ENCODE data around the gene PTPN20. TPM values are rescaled to one million over a fixed set of nuclear protein-coding genes. Genes with fewer than 3 reads are reported as not detected.

Gene PTPN20
- total RNA-seq, 2 experiments from 2014 or later = not detected

GRCh38 chr10:47042199-47042473 lies 130.9 kb downstream of the PTPN20 start:
- no peak for TF ChIP-seq EZH2phosphoT487 (IDR thresholded peaks at IDR 0.05; ENCODE audit: borderline replicate concordance, low read depth, low read length)
- Histone ChIP-seq H3K4me2 (ENCODE audit: low read length) (no peak overlapping the region), H4K20me1 (ENCODE audit: insufficient read depth, low read length) (no peaks in the 10 kb centered on the region), H3K4me1 (ENCODE audit: insufficient read depth, low read length, poor library complexity, severe bottlenecking) (no peaks in the 10 kb centered on the region), H3K79me2 (ENCODE audit: insufficient read depth, low read depth, low read length) (no peaks in the 10 kb centered on the region), H3K4me3 (ENCODE audit: low read depth, low read length, poor library complexity, severe bottlenecking) (no peak overlapping the region), H3K36me3 (ENCODE audit: insufficient read depth, low read length) (no peaks in the 10 kb centered on the region), H2AFZ (ENCODE audit: low read length) (no peak overlapping the region), H3K9me2 (ENCODE audit: insufficient read depth, low read length) (no peaks in the 10 kb centered on the region), H3K27ac (ENCODE audit: low read depth, low read length, poor library complexity, severe bottlenecking) (no peak overlapping the region), H3K9me3 (ENCODE audit: low read length) (no peaks in the 10 kb centered on the region)
- intact Hi-C loops (cut with micrococcal nuclease; ENCODE audit: unreplicated experiment) = no loop called here
- DNase-seq (ENCODE audit: low spot score) = no peak
- BruUV-seq (replicated peaks) = no TSS peak
- ChIA-PET POLR2A (no interaction called here), CTCF (ENCODE audit: unreplicated experiment) (no interaction called here)

- Histone ChIP-seq H4K20me1 (ENCODE audit: insufficient read depth, low read length) (no peaks in the 10 kb centered on the region), H3K4me2 (ENCODE audit: low read length) (no peak overlapping the region), H3K9me2 (ENCODE audit: insufficient read depth, low read length) (no peaks in the 10 kb centered on the region), H2AFZ (ENCODE audit: low read length) (no peak overlapping the region), H3K9me3 (ENCODE audit: low read length) (no peaks in the 10 kb centered on the region), H3K79me2 (ENCODE audit: insufficient read depth, low read depth, low read length) (no peaks in the 10 kb centered on the region), H3K4me3 (ENCODE audit: low read depth, low read length, poor library complexity, severe bottlenecking) (no peak overlapping the region), H3K36me3 (ENCODE audit: insufficient read depth, low read length) (no peaks in the 10 kb centered on the region), H3K27ac (ENCODE audit: low read depth, low read length, poor library complexity, severe bottlenecking) (no peak overlapping the region), H3K4me1 (ENCODE audit: insufficient read depth, low read length, poor library complexity, severe bottlenecking) (no peaks in the 10 kb centered on the region)
- POLR2A ChIA-PET = no interaction called here
- no TSS peak for BruUV-seq (replicated peaks)
- CTCF ChIA-PET (ENCODE audit: unreplicated experiment) = no interaction called here
- no peak for TF ChIP-seq CTCF (conservative IDR thresholded peaks at IDR 0.05; ENCODE audit: low read length)
- no peak for TF ChIP-seq EZH2phosphoT487 (IDR thresholded peaks at IDR 0.05; ENCODE audit: borderline replicate concordance, low read depth, low read length)
- DNase-seq (ENCODE audit: low spot score) = no peak
- intact Hi-C loops (cut with micrococcal nuclease; ENCODE audit: unreplicated experiment) = no loop called here
Observed at GRCh38 chr10:47042780-47043750, 131.8 kb downstream of the PTPN20 start.

- Histone ChIP-seq H4K20me1 (ENCODE audit: insufficient read depth, low read length) (no peaks in the 10 kb centered on the region), H3K4me2 (ENCODE audit: low read length) (no peak overlapping the region), H3K36me3 (ENCODE audit: insufficient read depth, low read length) (no peaks in the 10 kb centered on the region), H3K4me3 (ENCODE audit: low read depth, low read length, poor library complexity, severe bottlenecking) (no peak overlapping the region), H3K9me3 (ENCODE audit: low read length) (no peaks in the 10 kb centered on the region), H3K9me2 (ENCODE audit: insufficient read depth, low read length) (no peaks in the 10 kb centered on the region), H3K27ac (ENCODE audit: low read depth, low read length, poor library complexity, severe bottlenecking) (no peak overlapping the region), H2AFZ (ENCODE audit: low read length) (no peak overlapping the region), H3K4me1 (ENCODE audit: insufficient read depth, low read length, poor library complexity, severe bottlenecking) (no peaks in the 10 kb centered on the region), H3K79me2 (ENCODE audit: insufficient read depth, low read depth, low read length) (no peaks in the 10 kb centered on the region)
- ChIA-PET CTCF (ENCODE audit: unreplicated experiment) (no interaction called here), POLR2A (no interaction called here)
- intact Hi-C loops (cut with micrococcal nuclease; ENCODE audit: unreplicated experiment) = no loop called here
- DNase-seq (ENCODE audit: low spot score) = no peak
- TF ChIP-seq EZH2phosphoT487 (IDR thresholded peaks at IDR 0.05; ENCODE audit: borderline replicate concordance, low read depth, low read length) = no peak
- TF ChIP-seq CTCF (conservative IDR thresholded peaks at IDR 0.05; ENCODE audit: low read length) = no peak
- BruUV-seq (replicated peaks) = no TSS peak
Observed at GRCh38 chr10:47043928-47044538, 132.8 kb downstream of the PTPN20 start.

Measured in OCI-LY7 (cell line).